ENCODE measurements around the gene SH2D4B. TPM values are rescaled to one million over a fixed set of nuclear protein-coding genes. Genes with fewer than 3 reads are reported as not detected.
"Not testable (repeated sequence)": the region's sequence is repeated elsewhere in the genome, so short reads cannot be mapped to it uniquely, and the experiment has no call there.

The SH2D4B gene
- total RNA-seq, 1 donor from 2014 or later: not detected

- DNase-seq (ENCODE audit: low spot score): no peak
Measured at GRCh38 chr10:80524190-80524909, 13.4 kb upstream of the SH2D4B start.

GRCh38 chr10:80526218-80526617 lies 11.5 kb upstream of the SH2D4B start:
- DNase-seq (ENCODE audit: low spot score): no peak

- DNase-seq (ENCODE audit: low spot score): no peak
Measured at GRCh38 chr10:80526742-80527141, 11.0 kb upstream of the SH2D4B start.

GRCh38 chr10:80528185-80528700 lies 9.5 kb upstream of the SH2D4B start:
- no peak for DNase-seq (ENCODE audit: low spot score)

- DNase-seq (ENCODE audit: low spot score): no peak
Measured at GRCh38 chr10:80528901-80529300, 8.8 kb upstream of the SH2D4B start.

- no peak for DNase-seq (ENCODE audit: low spot score)
Measured at GRCh38 chr10:80529604-80530003, 8.1 kb upstream of the SH2D4B start.

GRCh38 chr10:80530251-80530650 lies 7.5 kb upstream of the SH2D4B start:
- DNase-seq (ENCODE audit: low spot score): peak; percentile 47

- no peak for DNase-seq (ENCODE audit: low spot score)
Measured at GRCh38 chr10:80530816-80531215, 6.9 kb upstream of the SH2D4B start.

GRCh38 chr10:80532571-80532970 lies 5.1 kb upstream of the SH2D4B start:
- no peak for DNase-seq (ENCODE audit: low spot score)

GRCh38 chr10:80534059-80534458 lies 3.6 kb upstream of the SH2D4B start:
- DNase-seq (ENCODE audit: low spot score): not testable (repeated sequence)

- not testable (repeated sequence) for DNase-seq (ENCODE audit: low spot score)
Measured at GRCh38 chr10:80534646-80535045, 3.1 kb upstream of the SH2D4B start.

- DNase-seq (ENCODE audit: low spot score): peak; percentile 56
Measured at GRCh38 chr10:80535671-80536360, 1.9 kb upstream of the SH2D4B start.

- no peak for DNase-seq (ENCODE audit: low spot score)
Measured at GRCh38 chr10:80536361-80536835, 1.3 kb upstream of the SH2D4B start.

- DNase-seq (ENCODE audit: low spot score): no peak
Measured at GRCh38 chr10:80537086-80537735, 491 bp upstream of the SH2D4B start.

- DNase-seq (ENCODE audit: low spot score): no peak
Measured at GRCh38 chr10:80538481-80539185, 931 bp downstream of the SH2D4B start.

- no peak for DNase-seq (ENCODE audit: low spot score)
Measured at GRCh38 chr10:80539421-80540031, 1.8 kb downstream of the SH2D4B start.

GRCh38 chr10:80540136-80540535 lies 2.4 kb downstream of the SH2D4B start:
- DNase-seq (ENCODE audit: low spot score): no peak

GRCh38 chr10:80540618-80540980 lies 2.9 kb downstream of the SH2D4B start:
- DNase-seq (ENCODE audit: low spot score): no peak

- no peak for DNase-seq (ENCODE audit: low spot score)
Measured at GRCh38 chr10:80540981-80541750, 3.5 kb downstream of the SH2D4B start.

- no peak for DNase-seq (ENCODE audit: low spot score)
Measured at GRCh38 chr10:80542053-80542452, 4.4 kb downstream of the SH2D4B start.

All from mucosa of gallbladder (tissue), 1 donor.